WTC11 (cell line): ENCODE data around the gene RECQL5. TPM values are rescaled to one million over a fixed set of nuclear protein-coding genes. Genes with fewer than 3 reads are reported as not detected.

ENCODE experiments used
- ATAC-seq: fragments of 200-7000 bp; cut with Tn5 transposase; 2 replicates; pipeline ENCODE4 v1.10.0; 2021; ENCODE audit warnings: mild to moderate bottlenecking, moderate library complexity
- CTCF ChIA-PET: fragments of 300-600 bp; sonication (Branson Sonifier 250); formaldehyde crosslinking; loops from one replicate; lab custom pipeline; 2021; ENCODE audit warnings: antibody characterized with exemption; lab: Charles Lee
- POLR2A ChIA-PET: fragments of 350-600 bp; sonication (Branson Sonifier 250); formaldehyde crosslinking; loops from one replicate; lab custom pipeline; 2021; ENCODE audit warnings: antibody characterized with exemption; lab: Charles Lee
- DNase-seq: peaks from one replicate; pipeline ENCODE4 v3.0.0; 2021; ENCODE audit warnings: low spot score
- H3K27ac Mint-ChIP-seq: 2 replicates; pipeline ENCODE4 v1.8.0; 2021; ENCODE audit warnings: mixed read lengths
- H3K27me3 Mint-ChIP-seq: 2 replicates; pipeline ENCODE4 v1.8.0; 2021; ENCODE audit warnings: low read depth, mild to moderate bottlenecking, moderate library complexity, mixed read lengths
- H3K36me3 Mint-ChIP-seq: 2 replicates; pipeline ENCODE4 v1.8.0; 2021; ENCODE audit warnings: mixed read lengths
- H3K4me1 Mint-ChIP-seq: 2 replicates; pipeline ENCODE4 v1.8.0; 2022; ENCODE audit warnings: mixed read lengths
- H3K4me3 Mint-ChIP-seq: 2 replicates; pipeline ENCODE4 v1.8.0; 2021; ENCODE audit warnings: mild to moderate bottlenecking, moderate library complexity, mixed read lengths
- H3K9me3 Mint-ChIP-seq: 2 replicates; pipeline ENCODE4 v1.8.0; 2021; ENCODE audit warnings: mixed read lengths
- CTCF ChIP-seq: fragments of 200-600 bp; IDR thresholded peaks from 2 replicates; pipeline ENCODE4 v1.8.0; 2022; ENCODE audit warnings: antibody characterized with exemption
- EMX1 ChIP-seq: fragments of 250-450 bp; sonication (Bioruptor Pico); IDR thresholded peaks from 2 replicates; pipeline ENCODE4 v1.8.0; 2021; ENCODE audit warnings: mild to moderate bottlenecking
- FOXJ3 ChIP-seq: sonication (generic); formaldehyde crosslinking; IDR thresholded peaks from 2 replicates; pipeline ENCODE4 v1.9.0; 2021; ENCODE audit warnings: missing genetic modification reagents, mild to moderate bottlenecking, borderline replicate concordance
- GABPB1 ChIP-seq: sonication (generic); formaldehyde crosslinking; IDR thresholded peaks from 2 replicates; pipeline ENCODE4 v1.8.1; 2023; ENCODE audit warnings: mild to moderate bottlenecking, missing genetic modification reagents
- PREB ChIP-seq: sonication (generic); formaldehyde crosslinking; IDR thresholded peaks from 2 replicates; pipeline ENCODE4 v1.8.1; 2022; ENCODE audit warnings: mild to moderate bottlenecking, missing genetic modification reagents, moderate library complexity, borderline replicate concordance
- TCF7 ChIP-seq: sonication (generic); formaldehyde crosslinking; IDR thresholded peaks from 2 replicates; pipeline ENCODE4 v1.8.0; 2022; ENCODE audit warnings: mild to moderate bottlenecking, low read depth, missing genetic modification reagents, moderate library complexity
- ZNF138 ChIP-seq: sonication (generic); formaldehyde crosslinking; conservative IDR thresholded peaks from 2 replicates; pipeline ENCODE4 v1.8.1; 2022; ENCODE audit warnings: mild to moderate bottlenecking, moderate library complexity, missing genetic modification reagents
- ZNF317 ChIP-seq: sonication (generic); formaldehyde crosslinking; IDR thresholded peaks from 2 replicates; pipeline ENCODE4 v1.8.1; 2023; ENCODE audit warnings: low read depth, mild to moderate bottlenecking, moderate library complexity, missing genetic modification reagents, borderline replicate concordance
- total RNA-seq: library from RNA; stranded (reverse); gene quantifications from 3 replicates; pipeline ENCODE4 v1.2.3, GENCODE V29; 2021
- TF ChIP-seq, protein P1 (sequence below): sonication (generic); formaldehyde crosslinking; IDR thresholded peaks from 2 replicates; pipeline ENCODE4 v1.8.0; 2023; ENCODE audit warnings: missing genetic modification reagents
- TF ChIP-seq, protein P2 (sequence below): sonication (generic); formaldehyde crosslinking; IDR thresholded peaks from 2 replicates; pipeline ENCODE4 v1.8.1; 2023; ENCODE audit warnings: mild to moderate bottlenecking, missing genetic modification reagents, moderate library complexity
- TF ChIP-seq, protein P3 (sequence below): sonication (generic); formaldehyde crosslinking; IDR thresholded peaks from 2 replicates; pipeline ENCODE4 v1.8.0; 2022; ENCODE audit warnings: mild to moderate bottlenecking, missing genetic modification reagents

The RECQL5 gene
- total RNA-seq, 1 experiment from 2014 or later: 51.0 TPM

DNA sequence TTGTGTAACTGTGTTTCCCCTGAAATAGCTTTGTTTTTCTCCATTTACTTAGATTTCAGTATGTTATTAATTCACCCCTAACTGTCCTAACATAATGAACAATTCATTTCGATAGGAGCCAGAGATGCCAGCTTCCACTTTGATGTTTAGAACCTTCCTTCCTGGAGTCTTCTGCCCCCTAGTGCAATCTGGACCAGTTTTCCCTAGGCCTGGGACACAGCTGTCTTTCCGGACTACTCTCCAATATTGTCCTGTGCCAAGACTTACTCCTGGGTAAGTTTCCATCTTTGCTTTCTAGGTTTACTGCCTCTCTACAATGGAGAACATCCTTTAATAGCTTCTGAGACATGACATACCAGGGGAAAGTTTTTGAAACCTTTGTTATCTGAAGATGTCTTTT, 12.8 kb downstream of the RECQL5 start (continued):
- TF ChIP-seq, protein P1, sequence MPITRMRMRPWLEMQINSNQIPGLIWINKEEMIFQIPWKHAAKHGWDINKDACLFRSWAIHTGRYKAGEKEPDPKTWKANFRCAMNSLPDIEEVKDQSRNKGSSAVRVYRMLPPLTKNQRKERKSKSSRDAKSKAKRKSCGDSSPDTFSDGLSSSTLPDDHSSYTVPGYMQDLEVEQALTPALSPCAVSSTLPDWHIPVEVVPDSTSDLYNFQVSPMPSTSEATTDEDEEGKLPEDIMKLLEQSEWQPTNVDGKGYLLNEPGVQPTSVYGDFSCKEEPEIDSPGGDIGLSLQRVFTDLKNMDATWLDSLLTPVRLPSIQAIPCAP (CRISPR knock-in tag): no peak
- TF ChIP-seq, protein P2, sequence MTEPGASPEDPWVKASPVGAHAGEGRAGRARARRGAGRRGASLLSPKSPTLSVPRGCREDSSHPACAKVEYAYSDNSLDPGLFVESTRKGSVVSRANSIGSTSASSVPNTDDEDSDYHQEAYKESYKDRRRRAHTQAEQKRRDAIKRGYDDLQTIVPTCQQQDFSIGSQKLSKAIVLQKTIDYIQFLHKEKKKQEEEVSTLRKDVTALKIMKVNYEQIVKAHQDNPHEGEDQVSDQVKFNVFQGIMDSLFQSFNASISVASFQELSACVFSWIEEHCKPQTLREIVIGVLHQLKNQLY (CRISPR knock-in tag): no peak
- no peak for TF ChIP-seq EMX1 (CRISPR knock-in tag)
- no peak for TF ChIP-seq PREB (CRISPR knock-in tag)
- TF ChIP-seq ZNF138 (CRISPR knock-in tag): no peak

DNA sequence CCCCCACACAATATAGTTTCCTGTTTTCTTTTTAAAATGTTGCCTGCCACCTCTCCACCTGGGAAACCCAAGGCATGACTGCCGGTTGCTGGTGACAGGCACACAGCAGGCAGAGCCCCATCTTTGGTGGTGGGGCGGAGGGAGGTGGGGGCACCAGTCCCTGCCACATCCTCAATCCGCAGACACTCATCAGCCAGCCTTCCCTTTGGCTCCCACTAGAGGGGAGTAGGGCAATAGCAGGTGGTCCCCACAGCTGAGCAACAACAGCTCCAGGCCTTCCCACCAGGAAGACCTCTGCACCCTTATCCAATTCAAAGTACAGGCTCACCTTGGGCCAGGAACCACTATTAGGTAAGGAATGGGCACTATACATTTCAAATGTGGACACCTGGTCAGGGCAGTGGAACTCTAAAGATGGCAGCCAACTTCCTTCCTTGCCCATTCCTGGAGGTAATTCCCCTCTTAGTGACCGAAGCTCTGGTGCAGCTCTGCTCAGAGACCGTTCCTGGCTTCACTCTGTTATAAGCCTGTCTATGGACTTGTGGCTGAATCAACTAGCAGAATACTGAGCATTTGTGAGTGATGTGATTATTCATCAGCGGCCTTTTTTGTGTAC, 13.9 kb downstream of the RECQL5 start:
- H3K27me3 Mint-ChIP-seq: no peaks in the 10 kb centered on the region
- DNase-seq (peak; percentile 76), ATAC-seq (peak; percentile 99)
- no peaks in the 10 kb centered on the region for H3K9me3 Mint-ChIP-seq
- POLR2A ChIA-PET: interaction anchor here (0.6 to 1.3 kb wide), 3 partner anchors 20 to 134 kb away, joined by 3 to 9 read pairs (median 3); partner anchors contain the start of gene SMIM5
- H3K4me1 Mint-ChIP-seq: no peaks in the 10 kb centered on the region
- no peak overlapping the region for H3K4me3 Mint-ChIP-seq
- CTCF ChIA-PET: interaction anchor here (0.5 to 22.8 kb wide), 35 partner anchors 10 to 364 kb away, joined by 3 to 456 read pairs (median 4); partner anchors contain the start of genes GALK1, ITGB4, RECQL5 and SAP30BP
- peaks cover 35% of the 10 kb centered on the region for H3K36me3 Mint-ChIP-seq
- peak overlapping the region; percentile 71; the same call in 1 of the 2 replicates for H3K27ac Mint-ChIP-seq
- TF ChIP-seq CTCF (peak; percentile 66; the same call in 1 of the 2 replicates), GABPB1 (no peak)
- TF ChIP-seq, all 79 proteins: peak for 1

GRCh38 chr17:75652341-75652740, 14.6 kb downstream of the RECQL5 start:
- ATAC-seq (no peak), DNase-seq (no peak)
- Mint-ChIP-seq H3K27ac (no peak overlapping the region), H3K27me3 (no peaks in the 10 kb centered on the region), H3K4me3 (no peak overlapping the region), H3K9me3 (no peaks in the 10 kb centered on the region), H3K36me3 (peaks cover 33% of the 10 kb centered on the region), H3K4me1 (no peaks in the 10 kb centered on the region)
- CTCF ChIA-PET: interaction anchor here (1.0 to 22.8 kb wide), 24 partner anchors 10 to 203 kb away, joined by 3 to 456 read pairs (median 6); partner anchors contain the start of genes GALK1, ITGB4, RECQL5 and SAP30BP
- no peak for TF ChIP-seq FOXJ3 (CRISPR knock-in tag)
- TF ChIP-seq TCF7 (CRISPR knock-in tag): no peak
- TF ChIP-seq, protein P3, sequence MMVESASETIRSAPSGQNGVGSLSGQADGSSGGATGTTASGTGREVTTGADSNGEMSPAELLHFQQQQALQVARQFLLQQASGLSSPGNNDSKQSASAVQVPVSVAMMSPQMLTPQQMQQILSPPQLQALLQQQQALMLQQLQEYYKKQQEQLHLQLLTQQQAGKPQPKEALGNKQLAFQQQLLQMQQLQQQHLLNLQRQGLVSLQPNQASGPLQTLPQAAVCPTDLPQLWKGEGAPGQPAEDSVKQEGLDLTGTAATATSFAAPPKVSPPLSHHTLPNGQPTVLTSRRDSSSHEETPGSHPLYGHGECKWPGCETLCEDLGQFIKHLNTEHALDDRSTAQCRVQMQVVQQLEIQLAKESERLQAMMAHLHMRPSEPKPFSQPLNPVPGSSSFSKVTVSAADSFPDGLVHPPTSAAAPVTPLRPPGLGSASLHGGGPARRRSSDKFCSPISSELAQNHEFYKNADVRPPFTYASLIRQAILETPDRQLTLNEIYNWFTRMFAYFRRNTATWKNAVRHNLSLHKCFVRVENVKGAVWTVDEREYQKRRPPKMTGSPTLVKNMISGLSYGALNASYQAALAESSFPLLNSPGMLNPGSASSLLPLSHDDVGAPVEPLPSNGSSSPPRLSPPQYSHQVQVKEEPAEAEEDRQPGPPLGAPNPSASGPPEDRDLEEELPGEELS (CRISPR knock-in tag): no peak
- TF ChIP-seq ZNF317 (CRISPR knock-in tag): no peak
- POLR2A ChIA-PET: interaction anchor here (0.6 to 1.3 kb wide), 3 partner anchors 19 to 135 kb away, joined by 3 to 9 read pairs (median 3); partner anchors contain the start of gene SMIM5

DNA sequence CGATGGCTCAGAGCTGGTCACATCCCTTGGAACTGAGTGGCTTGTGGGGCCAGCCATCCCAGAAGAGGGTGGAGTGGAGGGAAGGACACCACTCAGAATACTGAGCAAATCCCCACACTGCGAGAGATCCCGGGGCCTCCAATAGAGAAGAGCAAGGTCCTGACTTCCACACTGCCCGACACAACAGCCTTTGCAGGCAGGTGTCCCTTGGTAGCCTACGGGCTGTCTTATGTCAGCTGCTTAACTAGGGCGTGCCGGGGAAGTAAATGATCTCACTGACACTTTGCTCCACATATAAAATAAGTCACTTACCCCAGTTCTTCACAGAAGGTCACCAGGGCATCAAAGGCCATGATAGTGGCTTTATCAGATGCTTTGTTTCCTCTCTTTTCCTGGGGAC, 16.1 kb downstream of the RECQL5 start:
- no peak for DNase-seq
- Mint-ChIP-seq H3K4me3 (no peak overlapping the region), H3K4me1 (no peaks in the 10 kb centered on the region), H3K9me3 (no peaks in the 10 kb centered on the region), H3K27ac (no peak overlapping the region), H3K36me3 (peaks cover 24% of the 10 kb centered on the region), H3K27me3 (no peaks in the 10 kb centered on the region)
- no peak for TF ChIP-seq GABPB1
- ChIA-PET POLR2A (no interaction called here), CTCF (interaction anchor here (0.8 to 22.8 kb wide), 6 partner anchors 8 to 103 kb away, joined by 4 to 456 read pairs (median 34); partner anchors contain the start of gene SMIM5)
- ATAC-seq: no peak
